NCI-H2107 (cell line): Measurements from ENCODE around the gene CPEB2.
"Not testable (repeated sequence)": the region's sequence is repeated elsewhere in the genome, so short reads cannot be mapped to it uniquely, and the experiment has no call there.

Experiments
- DNase-seq: peaks from one replicate; lab custom pipeline; 2025; lab: John Stamatoyannopoulos, UW

The CPEB2 gene

GRCh38 chr4:15054541-15054940 is 52.3 kb downstream of the CPEB2 start:
- DNase-seq = no peak

- no peak for DNase-seq
These were observed 57.9 kb downstream of the CPEB2 start for GRCh38 chr4:15060213-15060612.

- no peak for DNase-seq
These were observed 61.1 kb downstream of the CPEB2 start for GRCh38 chr4:15063341-15063740.

- DNase-seq = no peak
These were observed 63.2 kb downstream of the CPEB2 start for GRCh38 chr4:15065516-15065915.

- DNase-seq = no peak
These were observed 63.9 kb downstream of the CPEB2 start for GRCh38 chr4:15066140-15066539.

- no peak for DNase-seq
These were observed 66.0 kb downstream of the CPEB2 start for GRCh38 chr4:15068298-15068697.

GRCh38 chr4:15075875-15076274 is 73.6 kb downstream of the CPEB2 start:
- no peak for DNase-seq

- DNase-seq = no peak
These were observed 75.7 kb downstream of the CPEB2 start for GRCh38 chr4:15077969-15078368.

GRCh38 chr4:15078682-15079642 is 76.7 kb downstream of the CPEB2 start:
- no peak for DNase-seq

- no peak for DNase-seq
These were observed 82.5 kb downstream of the CPEB2 start for GRCh38 chr4:15084780-15085179.

- not testable (repeated sequence) for DNase-seq
These were observed 83.5 kb downstream of the CPEB2 start for GRCh38 chr4:15085762-15086161.

- not testable (repeated sequence) for DNase-seq
These were observed 84.0 kb downstream of the CPEB2 start for GRCh38 chr4:15086259-15086658.

- no peak for DNase-seq
These were observed 86.2 kb downstream of the CPEB2 start for GRCh38 chr4:15088394-15089035.

GRCh38 chr4:15089979-15090378 is 87.7 kb downstream of the CPEB2 start:
- DNase-seq = no peak

- no peak for DNase-seq
These were observed 98.1 kb downstream of the CPEB2 start for GRCh38 chr4:15100380-15100779.

- DNase-seq = no peak
These were observed 98.9 kb downstream of the CPEB2 start for GRCh38 chr4:15100994-15101695.

GRCh38 chr4:15104825-15105224 is 102.5 kb downstream of the CPEB2 start:
- DNase-seq = no peak

- DNase-seq = no peak
These were observed 104.1 kb downstream of the CPEB2 start for GRCh38 chr4:15106399-15106798.

- no peak for DNase-seq
These were observed 107.3 kb downstream of the CPEB2 start for GRCh38 chr4:15109600-15109999.

GRCh38 chr4:15110120-15110571 is 107.9 kb downstream of the CPEB2 start:
- DNase-seq = no peak

- no peak for DNase-seq
These were observed 114.3 kb downstream of the CPEB2 start for GRCh38 chr4:15116509-15117079.

- no peak for DNase-seq
These were observed 115.1 kb downstream of the CPEB2 start for GRCh38 chr4:15117270-15117946.
